K562 (cell line): ENCODE measurements around the gene ZNF618. TPM values are rescaled to one million over a fixed set of nuclear protein-coding genes. Genes with fewer than 3 reads are reported as not detected.

Source experiments
- ATAC-seq: fragments of 200-7000 bp; cut with Tn5 transposase; 3 replicates; pipeline ENCODE4 v1.9.1; 2020; ENCODE audit warnings: moderate library complexity
- BruUV-seq: library from RNA; stranded (reverse); fragments of 400-500 nt; replicated peaks from 2 replicates; lab custom pipeline; 2021; lab: Mats Ljungman, UMichigan
- CTCF ChIA-PET: fragments of 300-600 bp; formaldehyde crosslinking; extraction: SDS; loops from one replicate; lab custom pipeline; 2021; ENCODE audit warnings: low intra/inter-chr PET ratio; lab: Yijun Ruan, JAX
- POLR2A ChIA-PET: fragments of 300-600, 350-650 bp; sonication (Branson Sonifier 250); formaldehyde crosslinking; extraction: SDS; loops from one replicate; lab custom pipeline; 2021; ENCODE audit warnings: antibody characterized with exemption, inconsistent platforms; lab: Yijun Ruan, JAX
- DNase-seq, 4 experiments: peaks; one replicate each; pipeline versions ENCODE4 v3.0.0 to v3.0.0-alpha.2; 2011 to 2018; ENCODE audit warnings: low spot score in 3 of 4, mixed read lengths in 3 of 4; ENCODE audit errors: extremely low read depth in 1 of 4
- FAIRE-seq: peaks from 2 replicates; lab custom pipeline; 2011; peaks lifted over from hg19 to GRCh38; lab: Jason Lieb, UNC
- H2AFZ ChIP-seq: 2 replicates; pipeline ENCODE4 v1.6.0; 2011; ENCODE audit warnings: low read depth, low read length, control low read depth, inconsistent platforms
- H3K27ac ChIP-seq: fragments of 200-600 bp; 3 replicates; pipeline ENCODE4 v1.8.0; 2011; ENCODE audit warnings: low read depth, mild to moderate bottlenecking, control low read depth, inconsistent platforms, low read length, moderate library complexity, mixed read lengths; ENCODE audit errors: extremely low read depth
- H3K27me3 ChIP-seq, 2 experiments: fragments of 300-600 bp in 1 of 2; 2 replicates in 1 of 2; 3 replicates in 1 of 2; pipeline versions ENCODE4 v1.6.0 to v1.8.0; 2011; ENCODE audit warnings: inconsistent platforms in 2 of 2, low read length in 2 of 2, mild to moderate bottlenecking in 1 of 2, mixed read lengths in 1 of 2, moderate library complexity in 1 of 2; ENCODE audit not compliant: control insufficient read depth in 2 of 2, insufficient read depth in 2 of 2
- H3K36me3 ChIP-seq: fragments of 300-600 bp; 3 replicates; pipeline ENCODE4 v1.8.0; 2011; ENCODE audit warnings: mild to moderate bottlenecking, low read length, inconsistent platforms; ENCODE audit not compliant: control insufficient read depth, insufficient read depth
- H3K4me1 ChIP-seq, 2 experiments: fragments of 200-600 bp in 1 of 2; replicated peaks in 1 of 2; 2 replicates in 1 of 2; 3 replicates in 1 of 2; pipeline versions ENCODE4 v1.5.1 to v1.8.0; 2011; ENCODE audit warnings: inconsistent platforms in 2 of 2, low read length in 2 of 2, mild to moderate bottlenecking in 1 of 2, mixed read lengths in 1 of 2, moderate library complexity in 1 of 2; ENCODE audit not compliant: control insufficient read depth in 2 of 2, insufficient read depth in 2 of 2
- H3K4me2 ChIP-seq: 2 replicates; pipeline ENCODE4 v1.6.1; 2011; ENCODE audit warnings: low read length, control low read depth, inconsistent platforms, mixed read lengths; ENCODE audit not compliant: insufficient read depth
- H3K4me3 ChIP-seq: fragments of 200-600 bp; sonication (generic), shearing (Covaris generic); 2 replicates; pipeline ENCODE4 v1.5.1; 2016; ENCODE audit warnings: control low read depth, inconsistent platforms
- H3K79me2 ChIP-seq: fragments of 200-600 bp; 3 replicates; pipeline ENCODE4 v1.8.0; 2011; ENCODE audit warnings: low read length, inconsistent platforms; ENCODE audit not compliant: control insufficient read depth, insufficient read depth
- H3K9ac ChIP-seq, 2 experiments: 2 replicates each; pipeline versions ENCODE4 v1.6.0 to v1.6.1; 2011; ENCODE audit warnings: low read depth in 2 of 2, low read length in 2 of 2, control low read depth in 1 of 2, inconsistent platforms in 1 of 2, mild to moderate bottlenecking in 1 of 2, mixed read lengths in 1 of 2; ENCODE audit not compliant: insufficient read depth in 1 of 2
- H3K9me1 ChIP-seq: one replicate; pipeline ENCODE4 v1.6.0; 2011; ENCODE audit warnings: inconsistent platforms, mild to moderate bottlenecking, low read length, moderate library complexity; ENCODE audit not compliant: control insufficient read depth, insufficient read depth
- H3K9me3 ChIP-seq: replicated peaks from 2 replicates; pipeline ENCODE4 v1.5.1; 2011; ENCODE audit warnings: low read depth, low read length, inconsistent platforms; ENCODE audit not compliant: control insufficient read depth, insufficient read depth
- H4K20me1 ChIP-seq: replicated peaks from 2 replicates; pipeline ENCODE4 v1.6.1; 2011; ENCODE audit warnings: low read length, inconsistent platforms, mixed read lengths; ENCODE audit not compliant: control insufficient read depth, insufficient read depth
- ARNT ChIP-seq, 2 experiments: fragments of 450-650 bp; IDR thresholded peaks; 2 replicates each; pipeline ENCODE4 v1.6.1; 2016; ENCODE audit warnings: mild to moderate bottlenecking in 1 of 2
- CEBPZ ChIP-seq: fragments of 150-350 bp; IDR thresholded peaks from 2 replicates; pipeline ENCODE4 v1.6.1; 2014; ENCODE audit warnings: low read depth, mild to moderate bottlenecking, low read length, borderline replicate concordance
- HMG20A ChIP-seq: fragments of 450-650 bp; formaldehyde crosslinking; conservative IDR thresholded peaks from 2 replicates; pipeline ENCODE4 v1.4.0; 2020; ENCODE audit warnings: mild to moderate bottlenecking, mixed read lengths
- TCFL5 ChIP-seq: fragments of 250-450 bp; sonication (Bioruptor Pico); conservative IDR thresholded peaks from 2 replicates; pipeline ENCODE4 v1.6.1; 2021; ENCODE audit warnings: mild to moderate bottlenecking, moderate library complexity, matching md5 sums
- U2AF1 ChIP-seq: fragments of 200-400 bp; formaldehyde crosslinking; optimal IDR thresholded peaks from 2 replicates; pipeline ENCODE3; 2017; ENCODE audit warnings: mild to moderate bottlenecking, low read depth, low read length, moderate library complexity
- WGBS: fragments of 100-300 bp; shearing (Covaris generic); methylation state at CpG from one replicate; pipeline ENCODE4 v1.1.6; 2016; ENCODE audit warnings: low coverage, mixed read lengths; ENCODE audit not compliant: insufficient coverage; ENCODE audit errors: missing lambda C conversion rate; 5-methylcytosine and 5-hydroxymethylcytosine counted together
- in situ Hi-C: fragments of 300-500 bp; cut with MboI; formaldehyde crosslinking; loops from 4 replicates; pipeline ENCODE4 v1.15.0; 2018; ENCODE audit warnings: inconsistent platforms, mixed read lengths
- intact Hi-C: fragments of 100-400 bp; cut with micrococcal nuclease; formaldehyde crosslinking; loops from 2 replicates; pipeline ENCODE4 v1.14.2; 2022
- polyA plus RNA-seq, 8 experiments: library from polyadenylated mRNA; depleted of rRNA in 4 of 8; stranded (reverse) in 5 of 8; unstranded in 3 of 8; fragments of >200 nt; fragmentation: Nextera tagmentation in 2 of 8; fragmentation: Illumina TruSeq in 1 of 8; extraction: Ambion mirVana in 2 of 8; extraction: Trizol in 1 of 8; gene quantifications; 2 replicates each; pipeline versions ENCODE4 v1.2.1 to v1.2.3, GENCODE V29; 2011 to 2014; ENCODE audit warnings: inconsistent platforms in 1 of 8, missing spikeins in 1 of 8
- total RNA-seq, 7 experiments: library from RNA; depleted of rRNA in 6 of 7; stranded (reverse); fragments of >200 nt in 6 of 7; fragmentation: Illumina TruSeq in 2 of 7; extraction: Trizol in 2 of 7; gene quantifications; 2 replicates each; pipeline versions ENCODE4 v1.2.1 to v1.2.3, GENCODE V29; 2011 to 2021; ENCODE audit warnings: low replicate concordance in 1 of 7
- TF ChIP-seq, protein P1 (sequence below): fragments of 250-450 bp; sonication (Bioruptor Pico); IDR thresholded peaks from 2 replicates; pipeline ENCODE4 v1.8.0; 2022; ENCODE audit warnings: moderate library complexity, mild to moderate bottlenecking, inconsistent platforms
- TF ChIP-seq, protein P2 (sequence below): fragments of 250-450 bp; sonication (Bioruptor Pico); IDR thresholded peaks from 2 replicates; pipeline ENCODE4 v1.5.0; 2021; ENCODE audit warnings: mild to moderate bottlenecking, borderline replicate concordance

ZNF618 gene
- total and polyA plus RNA-seq, 9 of the 15 experiments (the other 6 are each of a cell fraction or from before 2014, with no cell fraction given), result 0.08 to 13.7 (median 3.4) TPM

GRCh38 chr9:113998114-113998513 lies 122.0 kb downstream of the ZNF618 start:
- H3K36me3 ChIP-seq, result peaks cover 3% of the 10 kb centered on the region; the same call in 2 of the 3 replicates
- H3K4me1 ChIP-seq, result peaks cover 0 to 6% of the 10 kb centered on the region in 2 experiments; a peak in 1 of 5 replicates
- no peaks in the 10 kb centered on the region for H3K9me1 ChIP-seq
- ChIA-PET CTCF (no interaction called here), POLR2A (no interaction called here)
- no peak overlapping the region for H3K4me2 ChIP-seq
- no peak for FAIRE-seq
- H3K4me3 ChIP-seq, result no peak overlapping the region
- DNase-seq, result no peak
- no TSS peak for BruUV-seq
- no peaks in the 10 kb centered on the region for H3K9me3 ChIP-seq
- ATAC-seq, result no peak
- in situ Hi-C loops (no loop called here), intact Hi-C loops (no loop called here)
- H2AFZ ChIP-seq, result no peak overlapping the region
- no peak overlapping the region for H3K9ac ChIP-seq
- no peak overlapping the region for H3K27ac ChIP-seq
- no peaks in the 10 kb centered on the region for H3K79me2 ChIP-seq
- TF ChIP-seq ARNT (IDR thresholded peaks at IDR 0.05) (no peak), U2AF1 (no peak), CEBPZ (no peak), HMG20A (CRISPR knock-in tag) (no peak), TCFL5 (no peak)
- TF ChIP-seq, protein P1, sequence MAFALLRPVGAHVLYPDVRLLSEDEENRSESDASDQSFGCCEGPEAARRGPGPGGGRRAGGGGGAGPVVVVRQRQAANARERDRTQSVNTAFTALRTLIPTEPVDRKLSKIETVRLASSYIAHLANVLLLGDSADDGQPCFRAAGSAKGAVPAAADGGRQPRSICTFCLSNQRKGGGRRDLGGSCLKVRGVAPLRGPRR (CRISPR knock-in tag), result no peak
- TF ChIP-seq, protein P2, sequence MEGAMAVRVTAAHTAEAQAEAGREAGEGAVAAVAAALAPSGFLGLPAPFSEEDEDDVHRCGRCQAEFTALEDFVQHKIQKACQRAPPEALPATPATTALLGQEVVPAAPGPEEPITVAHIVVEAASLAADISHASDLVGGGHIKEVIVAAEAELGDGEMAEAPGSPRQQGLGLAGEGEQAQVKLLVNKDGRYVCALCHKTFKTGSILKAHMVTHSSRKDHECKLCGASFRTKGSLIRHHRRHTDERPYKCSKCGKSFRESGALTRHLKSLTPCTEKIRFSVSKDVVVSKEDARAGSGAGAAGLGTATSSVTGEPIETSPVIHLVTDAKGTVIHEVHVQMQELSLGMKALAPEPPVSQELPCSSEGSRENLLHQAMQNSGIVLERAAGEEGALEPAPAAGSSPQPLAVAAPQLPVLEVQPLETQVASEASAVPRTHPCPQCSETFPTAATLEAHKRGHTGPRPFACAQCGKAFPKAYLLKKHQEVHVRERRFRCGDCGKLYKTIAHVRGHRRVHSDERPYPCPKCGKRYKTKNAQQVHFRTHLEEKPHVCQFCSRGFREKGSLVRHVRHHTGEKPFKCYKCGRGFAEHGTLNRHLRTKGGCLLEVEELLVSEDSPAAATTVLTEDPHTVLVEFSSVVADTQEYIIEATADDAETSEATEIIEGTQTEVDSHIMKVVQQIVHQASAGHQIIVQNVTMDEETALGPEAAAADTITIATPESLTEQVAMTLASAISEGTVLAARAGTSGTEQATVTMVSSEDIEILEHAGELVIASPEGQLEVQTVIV (CRISPR knock-in tag), result no peak
- H3K27me3 ChIP-seq, result no peaks in the 10 kb centered on the region
- H4K20me1 ChIP-seq, result no peaks in the 10 kb centered on the region; the same call in 1 of the 2 replicates
- WGBS, result 55% methylated on average over 11 of the region's 11 CpGs
